UCSD-AML1 (cell line): ENCODE data around the gene CD320.
A peak's percentile ranks its signal among the peaks of the same experiment; 100 is the strongest.
"Not testable (repeated sequence)": the region's sequence is repeated elsewhere in the genome, so short reads cannot be mapped to it uniquely, and the experiment has no call there.

ENCODE experiments used
- DNase-seq: peaks from one replicate; lab custom pipeline; 2025; ENCODE audit not compliant: unreplicated experiment; lab: John Stamatoyannopoulos, UW

Gene CD320

GRCh38 chr19:8307965-8308866, at the start of gene CD320:
CD320 (minus strand) TSS chr19:8308358; CDS start chr19:8308290, 68 bp downstream.
- no peak for DNase-seq

GRCh38 chr19:8357007-8357521, 48.9 kb upstream of the CD320 start:
- DNase-seq: no peak

DNA sequence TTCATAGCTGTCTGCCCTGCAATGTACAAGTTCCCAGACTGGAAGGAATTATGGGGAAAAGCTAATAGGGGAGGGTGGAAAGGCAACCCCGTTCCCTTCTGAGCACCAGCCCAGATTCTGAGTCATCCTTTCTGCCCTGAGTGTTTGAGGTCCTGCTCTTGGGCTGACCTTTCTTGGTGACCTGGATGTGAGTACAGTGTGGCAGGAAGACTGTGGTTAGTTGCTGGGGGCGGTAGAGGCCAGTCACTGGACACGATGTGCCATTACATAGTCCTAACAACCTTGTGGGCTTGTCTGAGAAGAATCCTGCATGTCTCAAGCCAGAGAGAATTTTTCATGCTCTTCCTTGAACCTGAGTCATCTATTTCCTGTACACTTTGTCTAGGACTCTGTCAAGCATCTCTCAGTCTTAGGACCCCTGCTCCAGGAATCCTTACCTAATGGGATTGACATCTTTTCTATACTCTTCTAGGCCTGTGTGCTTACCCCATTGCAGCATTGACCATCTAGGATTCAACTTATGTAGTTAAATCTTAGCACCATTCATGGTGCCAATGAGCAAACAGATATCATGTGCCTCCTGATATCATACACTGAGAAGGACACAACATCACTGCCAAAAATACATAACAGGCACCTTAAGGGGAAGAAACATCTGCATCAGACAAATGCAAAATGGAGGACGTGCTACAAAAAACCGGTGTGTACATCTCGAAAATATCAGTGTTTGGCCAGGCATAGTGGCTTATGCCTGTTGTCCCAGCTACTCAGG, 47.7 kb upstream of the CD320 start:
- peak; percentile 26 for DNase-seq

DNA sequence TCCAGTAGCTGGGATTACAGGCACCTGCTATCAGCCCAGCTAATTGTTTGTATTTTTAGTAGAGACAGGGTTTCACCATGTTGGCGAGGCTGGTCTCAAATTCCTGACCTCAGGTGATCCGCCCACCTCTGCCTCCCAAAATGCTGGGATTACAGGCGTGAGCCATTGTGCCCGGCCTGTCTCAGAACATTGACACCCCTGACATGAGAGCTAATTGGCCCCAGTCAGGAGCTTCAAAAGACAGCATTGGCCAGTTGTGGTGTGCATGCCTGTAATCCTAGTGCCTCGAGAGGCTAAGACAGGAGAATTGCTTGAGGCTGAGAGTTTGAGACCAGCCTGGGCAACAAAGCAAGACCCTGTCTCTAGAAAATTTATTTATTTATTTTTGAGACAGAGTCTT, 44.7 kb upstream of the CD320 start:
- DNase-seq: not testable (repeated sequence)

DNA sequence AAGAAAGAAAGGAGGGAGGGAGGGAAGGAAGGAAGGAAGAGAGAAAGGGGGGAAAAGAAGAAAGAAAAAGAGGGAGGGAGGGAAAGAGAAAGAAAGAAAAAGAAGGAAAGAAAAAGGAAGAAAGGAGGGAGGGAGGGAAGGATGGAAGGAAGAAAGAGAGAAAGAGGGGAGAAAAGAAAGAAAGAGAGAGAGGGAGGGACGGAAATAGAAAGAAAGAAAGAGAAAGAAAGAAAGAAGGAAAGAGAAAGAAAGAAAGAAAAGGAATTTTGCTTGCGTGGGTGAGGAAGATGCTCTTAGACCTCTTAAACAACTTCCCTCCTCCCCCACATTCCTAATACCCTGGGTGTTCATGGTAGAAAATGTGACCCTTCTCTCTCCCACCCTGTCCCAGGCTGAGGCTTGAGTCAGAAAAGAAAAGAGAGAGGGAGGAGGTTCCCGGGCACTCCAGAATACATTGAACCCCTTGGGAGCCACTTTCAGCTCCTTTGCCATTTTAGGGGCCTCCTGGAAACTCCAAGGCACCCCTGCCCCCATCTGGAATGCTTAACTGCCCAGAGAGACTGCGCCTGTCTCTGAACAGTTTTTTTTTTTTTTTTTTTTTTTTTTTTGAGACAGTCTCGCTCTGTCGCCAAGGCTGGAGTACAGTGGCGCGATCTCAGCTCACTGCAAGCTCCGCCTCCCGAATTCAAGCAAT, 44.1 kb upstream of the CD320 start:
- DNase-seq: no peak

- DNase-seq: not testable (repeated sequence)
Measured at GRCh38 chr19:8349629-8350372, 41.6 kb upstream of the CD320 start.

DNA sequence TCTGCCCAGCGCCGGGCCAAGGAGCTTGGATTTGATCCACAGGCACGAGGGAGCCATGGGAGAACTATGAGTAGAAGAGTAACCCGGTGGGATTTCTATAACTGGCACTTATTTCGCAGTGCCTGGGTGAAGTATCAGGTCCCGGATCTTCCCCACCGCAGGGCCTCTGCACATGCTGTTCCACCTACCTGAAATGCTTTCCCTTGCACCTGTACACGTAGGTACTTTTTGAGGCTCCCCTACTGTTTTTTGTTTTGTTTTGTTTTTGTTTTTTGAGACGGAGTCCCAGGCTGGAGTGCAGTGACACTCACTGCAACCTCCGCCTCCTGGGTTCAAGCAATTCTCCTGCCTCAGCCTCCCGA, 35.3 kb upstream of the CD320 start:
- no peak for DNase-seq

DNA sequence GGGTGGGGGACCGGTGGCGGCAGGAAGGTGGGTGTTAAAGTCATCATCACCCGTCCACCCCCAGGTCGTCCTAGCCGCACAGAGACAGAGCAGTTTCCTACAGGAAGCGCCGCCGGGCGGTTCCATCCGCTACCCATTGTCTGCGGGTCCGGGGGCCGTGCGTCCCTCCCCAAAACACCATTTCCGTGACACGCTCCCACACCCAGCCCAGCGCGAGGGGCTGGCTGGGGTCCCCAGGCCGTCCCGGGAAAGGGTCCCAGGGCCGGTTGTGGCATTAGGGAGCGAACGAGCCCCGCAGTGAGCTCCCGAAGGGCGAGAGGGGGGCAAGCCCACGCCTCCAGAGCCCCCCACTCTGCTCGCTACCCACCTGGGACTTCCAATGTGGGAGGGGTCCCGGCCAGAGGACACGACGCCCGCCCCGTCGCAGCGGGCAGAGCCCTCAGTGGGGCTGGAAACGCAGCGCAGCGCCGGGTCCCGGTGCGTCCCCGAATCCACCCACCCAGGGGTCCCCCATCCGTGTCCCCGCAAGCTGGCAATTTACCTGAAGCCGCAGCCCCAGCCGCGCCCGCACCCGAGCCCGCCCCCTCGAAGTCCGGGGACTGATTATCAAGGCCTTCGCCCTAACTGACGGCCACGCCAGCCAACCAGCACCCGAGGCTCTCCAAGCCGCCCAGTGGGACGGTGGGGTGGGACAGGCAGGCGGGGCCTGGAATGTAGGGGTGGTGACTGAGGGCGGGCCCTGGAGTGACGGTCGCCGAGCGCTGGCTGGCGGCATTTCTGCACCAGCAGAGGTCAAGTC, 34.7 kb upstream of the CD320 start, which contains the start of gene KANK3:
Gene KANK3 (minus strand): TSS at position 579 of the 799 bp plus-strand sequence. CDS start 5,434 bp downstream, outside the sequence.
- peak; percentile 92 for DNase-seq

GRCh38 chr19:8342316-8342683, 34.1 kb upstream of the CD320 start:
- no peak for DNase-seq

DNA sequence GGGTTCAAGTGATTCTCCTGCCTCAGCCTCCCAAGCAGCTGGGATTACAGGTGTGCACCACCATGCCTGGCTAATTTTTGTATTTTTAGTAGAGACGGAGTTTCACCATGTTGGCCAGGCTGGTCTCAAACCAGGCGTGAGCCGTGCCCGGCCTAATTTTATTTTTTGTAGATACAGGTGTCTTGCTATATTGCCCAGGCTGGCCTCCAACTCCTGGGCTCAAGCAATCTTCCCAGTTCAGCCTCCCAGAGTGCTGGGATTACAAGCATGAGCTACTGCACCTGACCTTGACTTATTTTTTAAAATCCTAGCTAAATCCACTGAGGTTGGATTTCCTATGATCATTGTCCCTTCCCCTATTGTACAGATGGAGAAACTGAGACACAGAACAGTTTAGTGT, 33.3 kb upstream of the CD320 start:
- DNase-seq: not testable (repeated sequence)

DNA sequence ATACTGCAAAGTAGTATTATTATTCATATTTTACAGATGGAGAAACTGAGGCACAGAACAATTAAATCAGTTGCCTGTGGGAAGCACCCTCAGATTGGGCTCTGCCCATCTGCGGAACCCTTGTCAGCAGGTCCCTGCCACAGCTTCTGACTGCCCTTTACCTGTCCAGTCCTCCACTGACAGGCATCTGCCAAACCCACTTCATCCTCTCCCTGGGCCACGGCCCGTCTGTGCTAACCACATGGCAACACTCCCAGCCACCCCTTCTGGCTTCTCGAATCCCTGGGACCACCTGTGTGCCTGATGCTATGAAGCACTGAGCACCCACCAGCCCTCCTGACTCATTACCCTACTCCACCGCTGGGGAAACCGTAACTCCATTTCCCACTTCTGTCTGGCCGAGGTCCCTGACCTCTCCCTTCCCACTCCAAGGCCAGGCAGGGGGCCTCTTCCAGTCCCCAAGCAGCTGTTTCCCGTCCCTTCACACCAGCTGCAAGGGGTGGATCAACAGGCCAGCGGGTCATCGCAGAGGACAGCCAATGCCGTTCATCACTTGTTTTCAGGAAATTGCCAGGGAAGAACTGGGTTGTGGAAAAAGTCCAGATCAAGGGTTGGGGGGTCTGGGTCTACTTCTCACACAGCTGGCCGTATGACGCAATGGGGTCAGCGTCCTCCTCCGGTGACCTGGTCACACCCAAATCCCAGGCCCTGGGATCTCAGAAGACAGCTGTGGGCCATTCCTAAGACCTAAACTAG, 32.4 kb upstream of the CD320 start:
- DNase-seq: peak; percentile 23

DNA sequence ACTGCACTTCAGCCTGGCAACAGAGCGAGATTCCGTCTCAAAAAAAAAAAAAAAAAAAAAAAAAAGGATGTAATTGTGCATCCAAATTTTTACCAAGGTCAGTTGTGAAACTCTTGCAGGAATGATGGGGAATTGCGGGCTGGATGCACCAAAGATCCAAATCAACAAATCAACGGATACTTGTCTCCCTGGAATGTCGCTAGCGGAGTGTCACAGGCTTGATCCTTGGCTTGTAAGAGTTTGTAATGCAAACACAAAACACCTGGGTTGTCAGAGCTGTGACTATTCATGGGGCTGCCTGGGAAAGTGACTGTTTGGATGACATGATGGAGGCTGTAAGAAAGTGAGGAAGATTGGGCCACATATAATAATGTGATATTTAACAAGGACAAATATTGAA, 30.7 kb upstream of the CD320 start:
- DNase-seq: no peak

- DNase-seq: no peak
Measured at GRCh38 chr19:8337728-8338127, 29.6 kb upstream of the CD320 start.

- DNase-seq: no peak
Measured at GRCh38 chr19:8336660-8337059, 28.5 kb upstream of the CD320 start.

- no peak for DNase-seq
Measured at GRCh38 chr19:8336072-8336569, 28.0 kb upstream of the CD320 start.

- no peak for DNase-seq
Measured at GRCh38 chr19:8335343-8336071, 27.3 kb upstream of the CD320 start.

DNA sequence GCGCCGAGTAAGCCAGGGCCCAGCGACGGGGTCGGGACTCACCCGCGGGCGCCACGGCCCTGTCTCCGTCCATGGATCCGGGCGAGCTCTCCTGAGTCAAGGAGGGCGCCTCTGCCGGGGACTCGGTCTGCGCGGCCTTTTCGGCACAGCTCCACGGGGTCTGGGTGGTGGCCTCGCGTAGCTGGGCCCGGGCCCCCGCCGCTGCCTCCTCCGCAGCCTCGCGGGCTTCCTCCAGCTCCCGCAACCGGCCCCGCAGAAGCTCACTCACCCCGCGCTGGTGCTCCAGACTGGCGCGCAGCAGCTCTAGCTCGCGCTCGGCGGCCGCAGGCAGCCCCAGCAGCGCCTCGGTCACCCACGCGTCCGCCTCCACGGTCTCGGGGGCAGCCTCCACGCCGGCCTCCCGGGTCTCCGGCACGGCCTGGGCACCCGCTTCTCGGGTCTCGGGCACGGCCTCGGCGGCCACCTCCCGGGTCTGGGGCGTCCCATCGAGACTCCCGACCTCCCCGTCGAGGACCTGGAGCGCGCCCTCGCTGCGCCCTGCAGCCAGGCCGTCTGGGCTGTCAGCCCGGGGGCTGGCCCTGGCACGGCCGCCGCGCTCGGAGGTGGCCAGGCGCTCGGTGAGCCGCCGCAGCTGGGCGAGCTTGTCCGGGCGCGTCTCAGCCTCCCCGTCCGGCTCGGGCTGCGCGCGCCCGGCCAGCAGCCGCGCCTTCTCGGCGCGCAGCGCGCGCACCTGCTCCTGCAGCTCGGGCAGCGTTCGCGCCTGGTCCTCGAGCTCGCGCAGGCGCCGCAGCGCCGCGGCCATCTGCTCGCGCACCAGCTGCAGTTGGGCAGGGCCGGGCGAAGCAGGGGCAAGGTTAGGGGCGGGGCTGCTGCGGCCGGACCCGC, 26.5 kb upstream of the CD320 start:
- DNase-seq: no peak
